Stimulated activated CD8-positive, alpha-beta memory T cell treated with anti-CD3 and anti-CD28 coated beads, Interleukin-12 subunit alpha, Interleukin-12 subunit beta, amount 100 ng/mL, for 24 hours (primary cell): Measurements from ENCODE around the gene GCK.
"Not testable (repeated sequence)": the region's sequence is repeated elsewhere in the genome, so short reads cannot be mapped to it uniquely, and the experiment has no call there.

ENCODE experiments used
- DNase-seq: peaks from one replicate; pipeline ENCODE4 v3.0.0-alpha.2; 2020; ENCODE audit errors: extremely low read depth

GCK gene

GRCh38 chr7:44142028-44142427 is 47.2 kb downstream of the GCK start:
- no peak for DNase-seq

- no peak for DNase-seq
These were observed 47.9 kb downstream of the GCK start, which contains the start of gene MYL7 for GRCh38 chr7:44141221-44141850. MYL7 (minus strand) TSS chr7:44141332; CDS start chr7:44141305, 27 bp downstream.

GRCh38 chr7:44140341-44140740 is 48.9 kb downstream of the GCK start:
- DNase-seq = no peak

GRCh38 chr7:44139311-44140010 is 49.8 kb downstream of the GCK start:
- DNase-seq = no peak

- no peak for DNase-seq
These were observed 50.5 kb downstream of the GCK start for GRCh38 chr7:44138698-44139097.

GRCh38 chr7:44136731-44137130 is 52.5 kb downstream of the GCK start:
- DNase-seq = no peak

GRCh38 chr7:44134943-44135628 is 54.2 kb downstream of the GCK start:
- no peak for DNase-seq

GRCh38 chr7:44133295-44133694 is 55.9 kb downstream of the GCK start:
- no peak for DNase-seq

- no peak for DNase-seq
These were observed 57.2 kb downstream of the GCK start for GRCh38 chr7:44132039-44132438.

GRCh38 chr7:44131173-44132029 is 57.8 kb downstream of the GCK start:
- DNase-seq = no peak

- no peak for DNase-seq
These were observed 60.3 kb downstream of the GCK start for GRCh38 chr7:44128721-44129582.

- DNase-seq = no peak
These were observed 62.1 kb downstream of the GCK start for GRCh38 chr7:44127161-44127560.

GRCh38 chr7:44126574-44126973 is 62.7 kb downstream of the GCK start:
- not testable (repeated sequence) for DNase-seq

GRCh38 chr7:44124822-44125202 is 64.4 kb downstream of the GCK start:
- no peak for DNase-seq

- peak; percentile 98 for DNase-seq
These were observed 65.8 kb downstream of the GCK start, which contains the start of gene POLD2 for GRCh38 chr7:44123190-44124003. POLD2 (minus strand) TSS chr7:44123548; CDS start chr7:44122053, 1,495 bp downstream.

- no peak for DNase-seq
These were observed 66.7 kb downstream of the GCK start for GRCh38 chr7:44122529-44122928.

GRCh38 chr7:44121761-44122420 is 67.3 kb downstream of the GCK start:
- DNase-seq = no peak

GRCh38 chr7:44120395-44120794 is 68.8 kb downstream of the GCK start:
- no peak for DNase-seq

- no peak for DNase-seq
These were observed 69.3 kb downstream of the GCK start for GRCh38 chr7:44119829-44120380.
